Kidney (tissue), 14 donors: ENCODE results near the gene CYBRD1. TPM values are rescaled to one million over a fixed set of nuclear protein-coding genes. Genes with fewer than 3 reads are reported as not detected.
A peak's percentile ranks its signal among the peaks of the same experiment; 100 is the strongest.

ENCODE experiments used
- DNase-seq, 5 donors: peaks; one replicate each; pipeline ENCODE4 v3.0.0-alpha.2; 2013 to 2020
- FAIRE-seq: peaks from 2 replicates; lab custom pipeline; 2012; peaks lifted over from hg19 to GRCh38; lab: Jason Lieb, UNC
- H3K27ac ChIP-seq, 2 donors: one replicate each; pipeline ENCODE4 v1.7.0; 2013; ENCODE audit warnings: low read depth in 2 of 2, low read length in 2 of 2, inconsistent platforms in 1 of 2
- H3K27me3 ChIP-seq: one replicate; pipeline ENCODE4 v1.7.1; 2013; ENCODE audit warnings: low read length, inconsistent platforms; ENCODE audit not compliant: control insufficient read depth, insufficient read depth
- H3K36me3 ChIP-seq, 3 donors: one replicate each; pipeline versions ENCODE4 v1.7.0 to v1.7.1; 2013; ENCODE audit warnings: low read length in 3 of 3, control low read depth in 1 of 3, inconsistent platforms in 1 of 3; ENCODE audit not compliant: insufficient read depth in 3 of 3, control insufficient read depth in 2 of 3
- H3K4me1 ChIP-seq, 3 donors: one replicate each; pipeline versions ENCODE4 v1.7.0 to v1.7.1; 2013; ENCODE audit warnings: low read length in 3 of 3, inconsistent platforms in 1 of 3, low read depth in 1 of 3; ENCODE audit not compliant: control insufficient read depth in 2 of 3, insufficient read depth in 2 of 3
- H3K4me3 ChIP-seq, 3 donors: one replicate each; pipeline versions ENCODE4 v1.7.0 to v1.8.1; 2013; ENCODE audit warnings: low read length in 3 of 3, control low read depth in 1 of 3, inconsistent platforms in 1 of 3
- H3K9ac ChIP-seq, 3 donors: one replicate each; pipeline versions ENCODE4 v1.7.0 to v1.7.1; 2013; ENCODE audit warnings: low read length in 3 of 3, control low read depth in 1 of 3, inconsistent platforms in 1 of 3
- H3K9me3 ChIP-seq, 3 donors: one replicate each; pipeline versions ENCODE4 v1.7.0 to v1.7.1; 2013; ENCODE audit warnings: low read length in 3 of 3, control low read depth in 1 of 3, inconsistent platforms in 1 of 3; ENCODE audit not compliant: control insufficient read depth in 2 of 3, insufficient read depth in 1 of 3
- intact Hi-C: fragments of 100-400 bp; cut with DNase I; formaldehyde crosslinking; loops from one replicate; pipeline ENCODE4 v1.11.1; 2022
- polyA plus RNA-seq: library from polyadenylated mRNA; stranded (reverse); fragments of 350-450 nt; fragmentation: Illumina TruSeq; extraction: RNeasy Lipid Tissue Mini Kit (QIAGEN cat#74804); gene quantifications from one replicate; pipeline ENCODE4 v1.2.3, GENCODE V29; 2014; ENCODE audit warnings: low read depth, low replicate concordance; ENCODE audit not compliant: insufficient read depth
- total RNA-seq: library from RNA; stranded (reverse); fragmentation: NEBNext Ultra II Directional; extraction: Animal tissue kit (Norgen Biotek cat#: 25700); gene quantifications from one replicate; pipeline ENCODE4 v1.2.1, GENCODE V29; 2021
- TF ChIP-seq, protein P1 (sequence below): IDR thresholded peaks from 3 replicates; pipeline ENCODE4 v1.5.1; 2012; ENCODE audit warnings: mild to moderate bottlenecking, moderate library complexity, borderline replicate concordance; ENCODE audit not compliant: insufficient read depth; ENCODE audit errors: extremely low read depth
- donor health status: control.
- donor health status: control.
- donor health status: control.
- donor health status: control.
- donor health status: control.
- donor health status: DM: yes; HTN: yes; CAD: no.
- donor health status: Normal renal cell carcinoma (clear cell type).

Gene CYBRD1
- total and polyA plus RNA-seq, 2 donors from 2014 or later: 17.7 to 57.3 TPM

DNA sequence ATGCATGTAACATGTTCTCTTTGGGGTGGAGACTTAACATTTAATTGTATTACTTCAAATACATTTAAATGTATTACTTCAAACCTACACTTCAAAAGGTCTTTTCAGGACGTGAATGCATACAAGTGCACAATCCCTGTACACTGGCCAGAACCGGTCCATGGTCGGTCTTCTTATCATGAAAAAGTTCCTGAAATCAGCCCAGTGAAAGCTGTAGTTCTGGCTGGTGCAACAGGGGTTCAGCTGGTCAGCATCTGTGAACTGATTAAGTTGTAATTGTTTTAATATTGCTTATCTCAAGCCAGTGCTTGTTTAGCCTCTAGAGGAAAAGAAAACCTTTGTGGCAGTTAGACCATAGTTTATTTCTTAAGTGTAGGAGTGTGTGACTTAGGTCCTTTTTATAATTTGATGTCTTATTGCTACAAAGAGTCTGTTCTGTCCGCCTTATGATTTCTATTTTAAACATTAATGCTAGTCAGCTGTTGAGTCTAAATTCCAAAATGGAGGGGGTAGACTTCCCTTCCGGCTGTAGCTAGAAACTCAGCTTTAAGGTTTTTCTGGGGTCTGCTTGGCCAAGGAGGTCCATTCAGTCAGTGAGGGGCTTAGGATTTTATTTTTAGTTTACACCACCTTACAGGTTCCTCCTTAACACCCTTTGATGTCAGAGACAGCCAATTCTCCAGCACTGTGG is 768 bp upstream of the CYBRD1 start:
- H3K9ac ChIP-seq: peak overlapping the region in 1 of 3 donors; percentile 51
- peak overlapping the region; percentile 30 to 86 (median 49) for H3K4me3 ChIP-seq
- H3K27ac ChIP-seq: peak overlapping the region; percentile 51 to 67
- TF ChIP-seq, protein P1, sequence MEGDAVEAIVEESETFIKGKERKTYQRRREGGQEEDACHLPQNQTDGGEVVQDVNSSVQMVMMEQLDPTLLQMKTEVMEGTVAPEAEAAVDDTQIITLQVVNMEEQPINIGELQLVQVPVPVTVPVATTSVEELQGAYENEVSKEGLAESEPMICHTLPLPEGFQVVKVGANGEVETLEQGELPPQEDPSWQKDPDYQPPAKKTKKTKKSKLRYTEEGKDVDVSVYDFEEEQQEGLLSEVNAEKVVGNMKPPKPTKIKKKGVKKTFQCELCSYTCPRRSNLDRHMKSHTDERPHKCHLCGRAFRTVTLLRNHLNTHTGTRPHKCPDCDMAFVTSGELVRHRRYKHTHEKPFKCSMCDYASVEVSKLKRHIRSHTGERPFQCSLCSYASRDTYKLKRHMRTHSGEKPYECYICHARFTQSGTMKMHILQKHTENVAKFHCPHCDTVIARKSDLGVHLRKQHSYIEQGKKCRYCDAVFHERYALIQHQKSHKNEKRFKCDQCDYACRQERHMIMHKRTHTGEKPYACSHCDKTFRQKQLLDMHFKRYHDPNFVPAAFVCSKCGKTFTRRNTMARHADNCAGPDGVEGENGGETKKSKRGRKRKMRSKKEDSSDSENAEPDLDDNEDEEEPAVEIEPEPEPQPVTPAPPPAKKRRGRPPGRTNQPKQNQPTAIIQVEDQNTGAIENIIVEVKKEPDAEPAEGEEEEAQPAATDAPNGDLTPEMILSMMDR: no peak
- peaks cover 0 to 9% (median 8%) of the 10 kb centered on the region in 3 donors for H3K4me1 ChIP-seq
- intact Hi-C loops: no loop called here
- FAIRE-seq: no peak
- no peaks in the 10 kb centered on the region for H3K36me3 ChIP-seq
- no peaks in the 10 kb centered on the region for H3K9me3 ChIP-seq
- peak in 1 of 5 donors; percentile 56 for DNase-seq
- no peaks in the 10 kb centered on the region for H3K27me3 ChIP-seq

DNA sequence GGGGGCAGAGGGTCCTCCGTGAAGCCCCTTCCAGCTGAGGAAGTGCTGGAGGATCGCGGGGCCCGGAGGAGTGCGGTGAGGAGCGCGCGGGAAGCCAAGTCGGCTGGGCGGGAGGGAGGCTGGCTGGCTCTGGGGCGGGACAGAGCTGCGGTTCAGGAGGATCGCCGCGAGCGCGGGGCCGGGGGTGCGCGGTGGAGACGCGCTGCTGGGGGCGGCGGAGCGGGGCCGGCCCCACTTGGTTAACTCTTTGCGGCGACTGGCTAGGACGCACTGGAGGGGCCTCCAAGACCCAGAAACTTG is 464 bp downstream of the CYBRD1 start:
- H3K9ac ChIP-seq: peak overlapping the region; percentile 22 to 65 (median 48)
- peak overlapping the region; percentile 69 to 86 (median 73) for H3K4me3 ChIP-seq
- DNase-seq: peak in 2 of 5 donors; percentile 55 to 69
- TF ChIP-seq, protein P1: no peak
- H3K27me3 ChIP-seq: no peaks in the 10 kb centered on the region
- H3K27ac ChIP-seq: peak overlapping the region; percentile 71 to 78
- intact Hi-C loops: no loop called here
- FAIRE-seq: no peak
- no peaks in the 10 kb centered on the region for H3K9me3 ChIP-seq
- H3K4me1 ChIP-seq: peaks cover 0 to 9% (median 8%) of the 10 kb centered on the region in 3 donors
- no peaks in the 10 kb centered on the region for H3K36me3 ChIP-seq

DNA sequence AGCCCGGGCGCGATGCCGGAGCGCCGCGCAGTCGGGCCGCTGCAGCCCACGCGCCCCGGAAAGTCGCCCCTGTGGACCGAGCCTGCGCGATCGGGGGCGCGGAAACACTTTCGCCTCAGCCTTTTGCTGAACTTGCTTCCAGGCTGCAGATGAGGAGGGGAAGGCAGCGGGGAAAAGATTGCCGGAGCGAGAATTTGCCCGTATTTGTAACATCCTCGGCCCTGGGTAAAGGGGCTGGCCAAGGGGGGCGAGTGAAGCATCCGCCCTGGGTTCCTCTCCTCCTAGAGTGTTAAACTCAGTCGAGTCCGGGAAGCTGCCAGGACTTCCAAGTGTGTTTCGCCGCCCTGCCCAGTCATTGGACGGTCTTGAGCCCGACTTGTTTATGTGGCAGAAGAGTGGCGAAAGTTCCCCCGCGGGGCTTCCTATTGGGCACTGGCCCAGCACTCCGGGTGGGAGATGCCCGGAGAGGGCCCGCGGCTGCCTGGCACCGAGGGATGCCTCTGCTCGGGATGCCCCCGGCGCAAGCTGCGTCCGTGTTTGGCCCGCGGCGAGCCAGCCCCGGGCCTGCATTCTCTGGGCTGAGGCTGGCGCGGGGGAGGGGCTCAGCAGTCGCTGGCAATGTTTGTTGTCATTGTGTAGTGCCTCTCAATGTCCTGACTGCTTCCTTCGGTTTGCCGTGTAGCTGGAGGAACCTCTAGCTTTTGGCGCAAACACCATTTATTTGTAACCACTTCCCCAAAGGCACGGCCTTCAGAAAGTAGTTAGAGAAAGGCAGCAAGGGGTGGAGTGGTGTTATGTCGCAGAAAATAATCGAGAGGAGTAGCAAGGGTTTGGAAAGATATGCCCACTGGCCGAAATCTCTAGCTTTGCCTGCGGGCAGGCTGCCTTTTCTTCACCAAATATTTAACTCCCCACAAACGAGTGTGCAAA is 1.1 kb downstream of the CYBRD1 start:
- peak overlapping the region; percentile 26 to 64 (median 49) for H3K9ac ChIP-seq
- H3K36me3 ChIP-seq: no peaks in the 10 kb centered on the region
- H3K4me3 ChIP-seq: peak overlapping the region; percentile 63 to 86 (median 73)
- peaks cover 0 to 9% (median 8%) of the 10 kb centered on the region in 3 donors for H3K4me1 ChIP-seq
- H3K9me3 ChIP-seq: no peaks in the 10 kb centered on the region
- TF ChIP-seq, protein P1: no peak
- DNase-seq (peak; percentile 81 to 89 (median 87)), FAIRE-seq (no peak)
- no peaks in the 10 kb centered on the region for H3K27me3 ChIP-seq
- peak overlapping the region; percentile 71 to 78 for H3K27ac ChIP-seq
- intact Hi-C loops: no loop called here
